GM12891 (cell line): ENCODE results near the gene BAIAP2.

ENCODE experiments used
- POLR2A ChIP-seq: IDR thresholded peaks from 2 replicates; pipeline ENCODE4 v1.6.1; 2011; ENCODE audit warnings: low read depth, low read length, control low read depth
- POLR2AphosphoS5 ChIP-seq: IDR thresholded peaks from 2 replicates; pipeline ENCODE4 v1.6.1; 2011; ENCODE audit warnings: low read depth, low read length, control low read depth

- no peak for TF ChIP-seq POLR2A
- TF ChIP-seq POLR2AphosphoS5 = no peak
Observed at GRCh38 chr17:80996422-80997305, 38.3 kb upstream of the BAIAP2 start.
